ENCODE data around the gene ASPHD2. TPM values are rescaled to one million over a fixed set of nuclear protein-coding genes. Genes with fewer than 3 reads are reported as not detected.

Gene ASPHD2
- polyA plus RNA-seq, 1 donor from 2014 or later, result 18.7 TPM

DNA sequence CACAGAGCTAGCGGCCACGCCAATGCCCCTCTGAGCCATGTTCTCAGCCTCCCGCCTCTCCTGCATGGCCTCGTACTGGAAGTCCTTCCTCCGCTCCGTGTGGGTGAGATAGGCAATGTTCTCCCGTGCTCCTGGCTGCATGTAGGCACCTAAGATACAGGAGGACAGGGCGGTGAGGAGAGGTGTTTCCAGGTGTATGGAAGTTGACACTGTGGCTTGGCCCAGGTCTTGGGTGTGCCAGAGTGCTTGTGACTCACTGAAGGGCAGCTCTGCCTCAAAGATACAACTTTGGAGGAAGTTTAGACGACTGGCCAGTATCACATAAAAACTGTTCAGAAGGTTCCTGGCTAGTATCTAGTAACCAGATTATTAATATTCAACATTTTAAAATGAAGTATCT, 63.2 kb downstream of the ASPHD2 start:
- no peak overlapping the region for H3K4me2 ChIP-seq (ENCODE audit: low read length)
- H3K9me2 ChIP-seq (ENCODE audit: insufficient read depth, low read length), result no peaks in the 10 kb centered on the region
- no peaks in the 10 kb centered on the region for H3K27me3 ChIP-seq (ENCODE audit: insufficient read depth, low read depth, low read length)
- H3K4me3 ChIP-seq (ENCODE audit: low read length), result no peak overlapping the region
- TF ChIP-seq EZH2 (IDR thresholded peaks at IDR 0.05; ENCODE audit: borderline replicate concordance, insufficient read depth, low read length, poor library complexity, severe bottlenecking) (no peak), POLR2AphosphoS5 (IDR thresholded peaks at IDR 0.05) (no peak), MXI1 (conservative IDR thresholded peaks at IDR 0.05; ENCODE audit: poor library complexity, severe bottlenecking) (no peak), TAF1 (IDR thresholded peaks at IDR 0.05; ENCODE audit: low read depth) (no peak)
- TF ChIP-seq, protein P1, sequence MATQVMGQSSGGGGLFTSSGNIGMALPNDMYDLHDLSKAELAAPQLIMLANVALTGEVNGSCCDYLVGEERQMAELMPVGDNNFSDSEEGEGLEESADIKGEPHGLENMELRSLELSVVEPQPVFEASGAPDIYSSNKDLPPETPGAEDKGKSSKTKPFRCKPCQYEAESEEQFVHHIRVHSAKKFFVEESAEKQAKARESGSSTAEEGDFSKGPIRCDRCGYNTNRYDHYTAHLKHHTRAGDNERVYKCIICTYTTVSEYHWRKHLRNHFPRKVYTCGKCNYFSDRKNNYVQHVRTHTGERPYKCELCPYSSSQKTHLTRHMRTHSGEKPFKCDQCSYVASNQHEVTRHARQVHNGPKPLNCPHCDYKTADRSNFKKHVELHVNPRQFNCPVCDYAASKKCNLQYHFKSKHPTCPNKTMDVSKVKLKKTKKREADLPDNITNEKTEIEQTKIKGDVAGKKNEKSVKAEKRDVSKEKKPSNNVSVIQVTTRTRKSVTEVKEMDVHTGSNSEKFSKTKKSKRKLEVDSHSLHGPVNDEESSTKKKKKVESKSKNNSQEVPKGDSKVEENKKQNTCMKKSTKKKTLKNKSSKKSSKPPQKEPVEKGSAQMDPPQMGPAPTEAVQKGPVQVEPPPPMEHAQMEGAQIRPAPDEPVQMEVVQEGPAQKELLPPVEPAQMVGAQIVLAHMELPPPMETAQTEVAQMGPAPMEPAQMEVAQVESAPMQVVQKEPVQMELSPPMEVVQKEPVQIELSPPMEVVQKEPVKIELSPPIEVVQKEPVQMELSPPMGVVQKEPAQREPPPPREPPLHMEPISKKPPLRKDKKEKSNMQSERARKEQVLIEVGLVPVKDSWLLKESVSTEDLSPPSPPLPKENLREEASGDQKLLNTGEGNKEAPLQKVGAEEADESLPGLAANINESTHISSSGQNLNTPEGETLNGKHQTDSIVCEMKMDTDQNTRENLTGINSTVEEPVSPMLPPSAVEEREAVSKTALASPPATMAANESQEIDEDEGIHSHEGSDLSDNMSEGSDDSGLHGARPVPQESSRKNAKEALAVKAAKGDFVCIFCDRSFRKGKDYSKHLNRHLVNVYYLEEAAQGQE (IDR thresholded peaks at IDR 0.05; ENCODE audit: borderline replicate concordance), result no peak
- TF ChIP-seq, protein P2, sequence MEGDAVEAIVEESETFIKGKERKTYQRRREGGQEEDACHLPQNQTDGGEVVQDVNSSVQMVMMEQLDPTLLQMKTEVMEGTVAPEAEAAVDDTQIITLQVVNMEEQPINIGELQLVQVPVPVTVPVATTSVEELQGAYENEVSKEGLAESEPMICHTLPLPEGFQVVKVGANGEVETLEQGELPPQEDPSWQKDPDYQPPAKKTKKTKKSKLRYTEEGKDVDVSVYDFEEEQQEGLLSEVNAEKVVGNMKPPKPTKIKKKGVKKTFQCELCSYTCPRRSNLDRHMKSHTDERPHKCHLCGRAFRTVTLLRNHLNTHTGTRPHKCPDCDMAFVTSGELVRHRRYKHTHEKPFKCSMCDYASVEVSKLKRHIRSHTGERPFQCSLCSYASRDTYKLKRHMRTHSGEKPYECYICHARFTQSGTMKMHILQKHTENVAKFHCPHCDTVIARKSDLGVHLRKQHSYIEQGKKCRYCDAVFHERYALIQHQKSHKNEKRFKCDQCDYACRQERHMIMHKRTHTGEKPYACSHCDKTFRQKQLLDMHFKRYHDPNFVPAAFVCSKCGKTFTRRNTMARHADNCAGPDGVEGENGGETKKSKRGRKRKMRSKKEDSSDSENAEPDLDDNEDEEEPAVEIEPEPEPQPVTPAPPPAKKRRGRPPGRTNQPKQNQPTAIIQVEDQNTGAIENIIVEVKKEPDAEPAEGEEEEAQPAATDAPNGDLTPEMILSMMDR (IDR thresholded peaks at IDR 0.05; ENCODE audit: poor library complexity, severe bottlenecking), result no peak
- no peak overlapping the region for H3K9ac ChIP-seq (ENCODE audit: low read length)
- no peaks in the 10 kb centered on the region for H3K79me2 ChIP-seq (replicated peaks; ENCODE audit: insufficient read depth, low read length)
- H3K9me3 ChIP-seq (ENCODE audit: low read length), result no peaks in the 10 kb centered on the region
- no peak overlapping the region for H2AFZ ChIP-seq (ENCODE audit: low read depth, low read length)
- H3F3A ChIP-seq (ENCODE audit: insufficient read depth, low read length, poor library complexity, severe bottlenecking), result no peaks in the 10 kb centered on the region
- H4K20me1 ChIP-seq (ENCODE audit: insufficient read depth), result no peaks in the 10 kb centered on the region
- H3K27ac ChIP-seq (ENCODE audit: low read length), result no peak overlapping the region
- no peaks in the 10 kb centered on the region for H3K36me3 ChIP-seq (ENCODE audit: insufficient read depth, low read length)

DNA sequence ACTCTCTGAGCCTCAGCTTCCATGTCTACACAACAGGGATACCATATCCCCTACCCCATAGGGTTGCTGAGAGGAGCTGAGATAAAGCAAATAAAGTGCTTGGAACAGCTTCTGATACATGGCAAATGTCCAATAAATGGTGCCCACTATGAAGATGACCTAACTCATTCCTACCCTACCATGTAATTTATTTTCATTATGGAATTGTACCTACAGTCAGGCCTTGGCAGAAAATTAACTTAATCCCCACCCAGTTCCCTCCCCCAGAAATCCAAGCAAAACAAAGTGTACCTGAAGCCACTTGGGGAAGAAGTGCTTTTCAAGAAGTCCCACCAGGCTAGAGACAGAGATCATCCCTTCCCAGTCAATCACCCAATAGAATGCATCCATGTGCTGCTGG, 65.4 kb downstream of the ASPHD2 start:
- no peak overlapping the region for H3K4me2 ChIP-seq (ENCODE audit: low read length)
- H3F3A ChIP-seq (ENCODE audit: insufficient read depth, low read length, poor library complexity, severe bottlenecking), result no peaks in the 10 kb centered on the region
- no peaks in the 10 kb centered on the region for H3K9me2 ChIP-seq (ENCODE audit: insufficient read depth, low read length)
- H3K9ac ChIP-seq (ENCODE audit: low read length), result no peak overlapping the region
- H3K27ac ChIP-seq (ENCODE audit: low read length), result no peak overlapping the region
- TF ChIP-seq, protein P2 (IDR thresholded peaks at IDR 0.05; ENCODE audit: poor library complexity, severe bottlenecking), result no peak
- no peak for TF ChIP-seq POLR2AphosphoS5 (IDR thresholded peaks at IDR 0.05)
- TF ChIP-seq, protein P1 (IDR thresholded peaks at IDR 0.05; ENCODE audit: borderline replicate concordance), result no peak
- TF ChIP-seq EP300 (conservative IDR thresholded peaks at IDR 0.05; ENCODE audit: poor library complexity, severe bottlenecking), result no peak
- no peak for TF ChIP-seq RAD21 (conservative IDR thresholded peaks at IDR 0.05)
- TF ChIP-seq TAF1 (IDR thresholded peaks at IDR 0.05; ENCODE audit: low read depth), result no peak
- no peak for TF ChIP-seq MXI1 (conservative IDR thresholded peaks at IDR 0.05; ENCODE audit: poor library complexity, severe bottlenecking)
- TF ChIP-seq EZH2 (IDR thresholded peaks at IDR 0.05; ENCODE audit: borderline replicate concordance, insufficient read depth, low read length, poor library complexity, severe bottlenecking), result no peak
- TF ChIP-seq SMC3 (conservative IDR thresholded peaks at IDR 0.05; ENCODE audit: poor library complexity), result no peak
- H2AFZ ChIP-seq (ENCODE audit: low read depth, low read length), result no peak overlapping the region
- H3K9me3 ChIP-seq (ENCODE audit: low read length), result no peaks in the 10 kb centered on the region
- no peaks in the 10 kb centered on the region for H4K20me1 ChIP-seq (ENCODE audit: insufficient read depth)
- no peaks in the 10 kb centered on the region for H3K27me3 ChIP-seq (ENCODE audit: insufficient read depth, low read depth, low read length)
- no peaks in the 10 kb centered on the region for H3K36me3 ChIP-seq (ENCODE audit: insufficient read depth, low read length)
- no peak overlapping the region for H3K4me3 ChIP-seq (ENCODE audit: low read length)
- no peaks in the 10 kb centered on the region for H3K79me2 ChIP-seq (replicated peaks; ENCODE audit: insufficient read depth, low read length)

Data from neural cell (in vitro differentiated cells).